Keratinocyte (primary cell): ENCODE measurements around the gene SPATA20.

ENCODE experiments used
- CTCF ChIP-seq, 3 experiments: IDR thresholded peaks in 1 of 3; conservative IDR thresholded peaks in 1 of 3; optimal IDR thresholded peaks in 1 of 3; 2 replicates in 2 of 3; 3 replicates in 1 of 3; pipeline versions ENCODE3 to v1.5.1; 2011; ENCODE audit warnings: low read length in 3 of 3, mild to moderate bottlenecking in 3 of 3, moderate library complexity in 2 of 3, control low read depth in 1 of 3, inconsistent platforms in 1 of 3; ENCODE audit not compliant: insufficient read depth in 2 of 3; ENCODE audit errors: extremely low read depth in 1 of 3
- EZH2 ChIP-seq: IDR thresholded peaks from one replicate; pipeline ENCODE4 v1.6.1; 2012; ENCODE audit warnings: inconsistent platforms, mild to moderate bottlenecking, low read length, moderate library complexity

- TF ChIP-seq CTCF (optimal IDR thresholded peaks at IDR 0.05 in 1 of 3, IDR thresholded peaks at IDR 0.05 in 1 of 3, conservative IDR thresholded peaks at IDR 0.05 in 1 of 3; ENCODE audit: extremely low read depth in 1 of 3, insufficient read depth in 2 of 3, low read length in 3 of 3) = no peak
- no peak for TF ChIP-seq EZH2
These were observed 11.6 kb upstream of the SPATA20 start for GRCh38 chr17:50535407-50535806.
